Activated naive CD4-positive, alpha-beta T cell treated with anti-CD3 and anti-CD28 coated beads for 36 hours (primary cell): ENCODE measurements around the gene MMP13. TPM values are rescaled to one million over a fixed set of nuclear protein-coding genes. Genes with fewer than 3 reads are reported as not detected.

Source experiments
- CTCF ChIA-PET: fragments of 350-600 bp; sonication (Branson Sonifier 250); formaldehyde crosslinking; loops from one replicate; lab custom pipeline; 2021; ENCODE audit warnings: antibody characterized with exemption; lab: Charles Lee
- DNase-seq: peaks from one replicate; pipeline ENCODE4 v3.0.0-alpha.2; 2020
- H3K27ac Mint-ChIP-seq: one replicate; pipeline ENCODE4 v1.8.0; 2021; ENCODE audit warnings: mild to moderate bottlenecking, mixed read lengths
- H3K27me3 Mint-ChIP-seq: one replicate; pipeline ENCODE4 v1.8.0; 2021; ENCODE audit warnings: low read depth, mixed read lengths
- H3K36me3 Mint-ChIP-seq: one replicate; pipeline ENCODE4 v1.8.0; 2021; ENCODE audit warnings: low read depth, mixed read lengths
- H3K4me1 Mint-ChIP-seq: one replicate; pipeline ENCODE4 v1.8.0; 2021; ENCODE audit warnings: low read depth, mixed read lengths
- H3K4me3 Mint-ChIP-seq: one replicate; pipeline ENCODE4 v1.8.0; 2021; ENCODE audit warnings: mild to moderate bottlenecking, moderate library complexity, mixed read lengths
- H3K9me3 Mint-ChIP-seq: one replicate; pipeline ENCODE4 v1.8.0; 2021; ENCODE audit warnings: mixed read lengths
- intact Hi-C: fragments of 100-400 bp; cut with micrococcal nuclease; formaldehyde crosslinking; loops from one replicate; pipeline ENCODE4 v1.15.1; 2023
- total RNA-seq, 2 experiments: library from RNA; stranded (reverse); gene quantifications; one replicate each; pipeline ENCODE4 v1.2.3, GENCODE V29; 2021

Gene MMP13
- total RNA-seq, 2 experiments from 2014 or later, result not detected

DNA sequence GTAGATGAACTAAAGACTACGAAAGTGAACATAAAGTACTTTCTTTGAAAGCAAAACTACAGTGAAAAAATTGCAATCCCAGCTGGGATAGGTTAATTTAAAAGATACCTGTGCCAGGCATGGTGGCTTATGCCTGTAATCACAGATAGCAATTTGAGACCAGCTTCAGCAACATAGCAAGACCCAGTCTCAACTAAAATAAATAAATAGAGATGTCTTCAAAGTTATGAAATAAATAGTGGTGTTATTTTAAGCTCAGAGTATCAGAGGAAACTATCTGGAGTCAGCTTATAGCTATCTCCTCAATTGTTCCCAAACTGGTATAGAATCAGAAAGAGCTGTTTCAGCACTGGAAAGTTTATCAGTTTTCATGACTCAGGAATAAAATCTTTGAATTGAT is 17.3 kb upstream of the MMP13 start:
- intact Hi-C loops, result no loop called here
- no peaks in the 10 kb centered on the region for H3K9me3 Mint-ChIP-seq
- CTCF ChIA-PET, result no interaction called here
- H3K36me3 Mint-ChIP-seq, result no peaks in the 10 kb centered on the region
- no peak overlapping the region for H3K4me3 Mint-ChIP-seq
- DNase-seq, result no peak
- H3K4me1 Mint-ChIP-seq, result no peaks in the 10 kb centered on the region
- no peak overlapping the region for H3K27ac Mint-ChIP-seq
- peaks cover 31% of the 10 kb centered on the region for H3K27me3 Mint-ChIP-seq

DNA sequence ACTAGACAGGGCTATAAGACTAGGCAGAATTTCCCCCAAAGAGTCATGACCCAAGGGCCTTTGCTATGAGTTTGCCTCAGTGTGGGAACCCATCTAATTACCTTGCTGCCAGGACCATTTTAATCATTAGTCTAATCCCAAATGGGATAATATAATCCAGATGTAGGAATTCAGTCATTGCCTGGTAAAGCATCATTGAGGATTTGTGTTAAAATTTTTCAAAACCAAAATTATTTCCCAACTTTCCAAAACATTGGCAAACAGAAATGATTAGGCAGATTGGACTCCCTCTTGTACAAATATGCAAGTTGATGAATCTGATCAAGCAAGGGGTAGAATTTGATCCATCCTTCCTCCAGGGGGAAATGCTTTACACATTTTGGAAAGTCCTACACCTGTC is 16.2 kb upstream of the MMP13 start:
- intact Hi-C loops, result no loop called here
- no peak for DNase-seq
- CTCF ChIA-PET, result no interaction called here
- Mint-ChIP-seq H3K4me1 (no peaks in the 10 kb centered on the region), H3K9me3 (no peaks in the 10 kb centered on the region), H3K27me3 (peaks cover 31% of the 10 kb centered on the region), H3K36me3 (no peaks in the 10 kb centered on the region), H3K27ac (no peak overlapping the region), H3K4me3 (no peak overlapping the region)

DNA sequence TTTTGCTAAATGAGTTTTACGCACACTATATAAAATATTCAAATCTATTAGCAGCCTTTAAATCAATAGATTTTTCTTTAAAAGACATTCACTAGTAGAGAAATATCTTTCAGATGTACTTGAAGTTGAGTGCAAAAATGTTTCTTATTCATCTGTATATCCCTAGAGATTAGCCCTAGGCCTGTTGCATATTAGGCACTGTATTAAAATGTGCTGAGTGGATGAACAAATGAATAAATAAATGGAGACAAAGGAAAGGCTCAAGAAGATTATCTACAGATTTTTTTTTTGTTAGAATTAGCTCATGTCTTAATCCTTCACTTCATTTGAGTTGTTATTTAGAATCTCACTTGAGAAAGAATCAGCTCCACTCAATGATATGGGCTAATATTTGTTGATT is 12.0 kb upstream of the MMP13 start:
- intact Hi-C loops, result no loop called here
- no peaks in the 10 kb centered on the region for H3K4me1 Mint-ChIP-seq
- peaks cover 29% of the 10 kb centered on the region for H3K27me3 Mint-ChIP-seq
- no peaks in the 10 kb centered on the region for H3K36me3 Mint-ChIP-seq
- H3K9me3 Mint-ChIP-seq, result no peaks in the 10 kb centered on the region
- no peak overlapping the region for H3K4me3 Mint-ChIP-seq
- H3K27ac Mint-ChIP-seq, result no peak overlapping the region
- CTCF ChIA-PET, result interaction anchor here (0.6 kb wide), 1 partner anchor 26 kb away, joined by 3 read pairs; no protein-coding TSS in a partner anchor
- no peak for DNase-seq

DNA sequence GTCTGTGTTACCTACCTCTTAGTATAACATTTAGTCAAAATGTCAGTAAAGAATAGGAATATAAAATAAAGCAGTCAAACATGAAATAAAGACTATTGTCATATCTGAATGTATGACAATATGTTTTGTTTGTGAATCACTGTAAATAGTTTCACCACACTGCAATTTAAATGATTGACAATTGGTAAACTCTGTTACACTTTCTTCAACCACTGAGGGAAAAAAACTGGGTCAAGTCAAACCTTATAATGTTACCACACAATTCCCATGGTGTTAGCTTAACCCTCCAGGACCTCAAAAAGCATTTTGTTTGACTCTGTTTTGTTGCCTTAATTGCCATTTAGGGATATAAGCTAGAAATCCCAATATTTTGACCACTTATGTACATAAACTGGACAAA is 10.5 kb upstream of the MMP13 start:
- H3K4me3 Mint-ChIP-seq, result no peak overlapping the region
- no peaks in the 10 kb centered on the region for H3K9me3 Mint-ChIP-seq
- H3K4me1 Mint-ChIP-seq, result no peaks in the 10 kb centered on the region
- H3K27me3 Mint-ChIP-seq, result peaks cover 16% of the 10 kb centered on the region
- intact Hi-C loops, result no loop called here
- CTCF ChIA-PET, result interaction anchor here (0.7 to 1.9 kb wide), 2 partner anchors 25 to 309 kb away, joined by 3 to 6 read pairs; no protein-coding TSS in a partner anchor
- no peaks in the 10 kb centered on the region for H3K36me3 Mint-ChIP-seq
- no peak for DNase-seq
- no peak overlapping the region for H3K27ac Mint-ChIP-seq

DNA sequence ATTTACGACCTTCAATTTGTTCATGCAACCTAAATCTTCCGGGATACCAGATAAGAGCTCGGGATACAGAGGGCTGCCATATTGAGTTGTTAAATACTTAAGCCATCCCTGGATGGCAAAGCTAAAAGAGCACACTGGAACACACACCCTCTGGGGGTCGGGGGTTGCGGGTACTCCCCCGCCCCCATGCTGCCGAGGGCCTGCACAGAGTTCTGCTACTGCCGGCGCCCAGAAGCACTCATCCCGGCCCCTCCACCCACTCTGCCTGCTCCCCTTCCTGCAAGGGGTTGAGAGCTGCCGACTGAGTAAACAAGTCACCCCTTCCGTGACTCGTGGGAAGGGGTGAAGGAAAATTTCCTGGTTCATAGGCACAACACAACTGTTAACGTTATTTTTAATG is 9.3 kb upstream of the MMP13 start:
- Mint-ChIP-seq H3K9me3 (no peaks in the 10 kb centered on the region), H3K27me3 (peaks cover 6% of the 10 kb centered on the region), H3K27ac (no peak overlapping the region), H3K4me3 (no peak overlapping the region), H3K4me1 (no peaks in the 10 kb centered on the region), H3K36me3 (no peaks in the 10 kb centered on the region)
- CTCF ChIA-PET, result interaction anchor here (0.6 to 1.9 kb wide), 2 partner anchors 24 to 1286 kb away, joined by 4 to 6 read pairs; no protein-coding TSS in a partner anchor
- DNase-seq, result no peak
- intact Hi-C loops, result no loop called here

DNA sequence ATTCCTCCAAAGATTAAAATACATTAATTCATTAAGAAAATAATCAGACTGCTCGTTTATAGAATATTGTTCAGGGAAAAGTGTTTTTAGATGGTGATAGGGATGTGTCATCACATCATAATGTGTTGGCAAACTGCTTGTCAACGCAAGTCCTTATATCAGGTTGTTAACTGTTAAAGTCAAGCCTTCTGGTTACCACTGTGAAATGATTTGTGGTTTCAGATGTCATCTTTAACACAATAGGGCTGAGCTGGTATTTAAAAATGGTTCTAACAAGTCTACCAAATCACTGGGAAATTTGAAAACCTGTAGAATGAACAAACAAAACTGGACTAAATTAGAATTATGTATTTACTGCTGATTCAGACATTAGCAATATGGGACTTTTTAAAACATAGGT is 2.4 kb upstream of the MMP13 start:
- no peaks in the 10 kb centered on the region for H3K36me3 Mint-ChIP-seq
- H3K9me3 Mint-ChIP-seq, result no peaks in the 10 kb centered on the region
- peaks cover 5% of the 10 kb centered on the region for H3K27me3 Mint-ChIP-seq
- CTCF ChIA-PET, result no interaction called here
- H3K4me3 Mint-ChIP-seq, result no peak overlapping the region
- no peaks in the 10 kb centered on the region for H3K4me1 Mint-ChIP-seq
- DNase-seq, result no peak
- intact Hi-C loops, result no loop called here
- no peak overlapping the region for H3K27ac Mint-ChIP-seq

DNA sequence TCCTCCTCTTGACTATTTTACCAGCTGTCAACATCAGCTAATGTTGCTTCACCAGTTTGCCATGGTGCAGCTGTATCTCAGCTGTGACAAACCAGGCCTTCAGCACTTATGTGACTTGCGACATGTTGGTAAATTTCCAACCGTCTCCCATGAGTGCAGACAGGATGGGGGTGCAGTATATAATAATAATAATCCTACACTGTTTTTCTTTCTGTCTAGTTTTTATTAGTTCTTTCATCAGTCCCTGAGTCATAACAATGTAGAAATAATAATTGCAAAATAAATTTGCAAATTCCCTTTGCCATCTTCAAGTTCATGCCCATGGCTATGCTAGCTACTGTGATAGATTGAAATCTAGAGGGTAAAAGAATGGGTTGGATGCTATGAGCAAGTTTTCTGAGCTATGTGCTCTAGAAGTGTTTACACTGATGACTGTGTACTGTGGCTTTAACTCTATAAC is 4.9 kb downstream of the MMP13 start:
- no peaks in the 10 kb centered on the region for H3K9me3 Mint-ChIP-seq
- H3K27me3 Mint-ChIP-seq, result peaks cover 5% of the 10 kb centered on the region
- no peak for DNase-seq
- H3K4me3 Mint-ChIP-seq, result no peak overlapping the region
- no peaks in the 10 kb centered on the region for H3K4me1 Mint-ChIP-seq
- no peak overlapping the region for H3K27ac Mint-ChIP-seq
- no peaks in the 10 kb centered on the region for H3K36me3 Mint-ChIP-seq
- CTCF ChIA-PET, result no interaction called here
- intact Hi-C loops, result no loop called here

DNA sequence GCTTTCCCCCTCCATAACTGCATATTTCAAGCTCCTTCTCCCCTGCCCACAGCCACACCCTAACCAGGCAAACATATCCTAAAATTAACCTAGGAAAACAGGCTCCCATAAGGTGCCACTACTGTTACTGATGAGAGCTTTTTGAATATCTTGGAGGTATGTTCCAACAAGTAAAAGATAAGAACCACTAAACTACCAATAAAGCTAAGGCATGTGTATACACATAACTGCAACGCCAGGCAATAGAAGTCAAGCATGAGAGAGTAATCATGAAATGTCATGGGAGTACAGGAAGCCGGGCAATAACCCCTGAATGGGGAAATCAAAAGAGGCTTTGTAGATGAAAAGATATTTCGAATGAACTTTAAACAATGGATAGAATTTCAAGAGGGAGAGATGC is 9.3 kb downstream of the MMP13 start:
- DNase-seq, result no peak
- Mint-ChIP-seq H3K27me3 (peaks cover 3% of the 10 kb centered on the region), H3K36me3 (no peaks in the 10 kb centered on the region), H3K4me1 (peaks cover under 1% of the 10 kb centered on the region), H3K27ac (no peak overlapping the region), H3K9me3 (no peaks in the 10 kb centered on the region), H3K4me3 (no peak overlapping the region)
- intact Hi-C loops, result loop anchor here (10.0 kb wide), 2 partner anchors 151 to 671 kb away; partner anchors contain the start of gene MMP1
- CTCF ChIA-PET, result interaction anchor here (0.6 kb wide), 1 partner anchor 10 kb away, joined by 4 read pairs; no protein-coding TSS in a partner anchor

DNA sequence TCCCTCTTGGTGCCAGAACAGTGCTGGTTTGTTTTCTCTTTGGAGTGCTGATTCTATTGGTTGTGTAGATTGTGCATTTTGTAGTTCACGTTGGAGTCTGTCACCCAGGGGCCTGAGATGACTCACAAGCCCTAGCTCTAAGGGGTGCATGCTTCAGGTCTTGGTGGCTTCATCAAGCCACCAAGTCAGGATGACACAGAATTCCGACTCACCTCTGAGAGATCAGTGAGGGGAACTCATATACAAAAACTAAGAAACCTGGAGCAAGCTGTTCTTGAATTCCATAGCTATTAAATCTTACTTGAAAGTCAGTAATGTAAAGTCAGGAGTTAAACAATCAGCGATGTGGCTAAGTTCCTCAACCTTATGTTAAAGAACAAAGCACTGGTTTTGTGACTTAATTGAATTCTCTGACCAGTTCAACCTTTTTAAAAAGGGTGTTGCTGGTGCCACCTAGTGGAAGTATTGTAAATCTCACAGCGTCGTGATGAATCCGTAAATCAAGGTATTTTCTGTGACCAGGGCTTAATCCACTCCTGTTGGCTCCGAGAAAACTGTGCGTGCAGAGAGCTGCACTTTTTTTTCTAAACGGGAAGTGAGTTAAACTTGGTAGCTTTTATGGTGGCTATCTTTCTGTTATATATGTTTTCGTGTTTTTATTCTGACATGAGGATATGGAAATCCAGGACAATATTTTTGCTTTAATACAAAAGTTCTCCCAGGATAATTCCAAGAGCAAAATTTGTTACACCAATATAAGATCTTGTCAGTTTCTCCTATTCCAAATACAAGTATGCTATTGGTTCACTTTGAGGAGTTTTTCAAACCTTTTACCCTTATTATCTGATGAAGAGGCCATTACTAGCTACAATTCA is 14.6 kb downstream of the MMP13 start:
- peaks cover 3% of the 10 kb centered on the region for H3K4me1 Mint-ChIP-seq
- no peaks in the 10 kb centered on the region for H3K9me3 Mint-ChIP-seq
- intact Hi-C loops, result loop anchor here (1.0 to 10.0 kb wide), 11 partner anchors 27 to 666 kb away; partner anchors contain the start of genes DYNC2H1 and MMP1
- H3K36me3 Mint-ChIP-seq, result no peaks in the 10 kb centered on the region
- peaks cover 11% of the 10 kb centered on the region for H3K27me3 Mint-ChIP-seq
- peak; percentile 68 for DNase-seq
- CTCF ChIA-PET, result interaction anchor here (0.6 to 3.5 kb wide), 29 partner anchors 10 to 340 kb away, joined by 3 to 16 read pairs (median 4); no protein-coding TSS in a partner anchor
- no peak overlapping the region for H3K27ac Mint-ChIP-seq
- no peak overlapping the region for H3K4me3 Mint-ChIP-seq

DNA sequence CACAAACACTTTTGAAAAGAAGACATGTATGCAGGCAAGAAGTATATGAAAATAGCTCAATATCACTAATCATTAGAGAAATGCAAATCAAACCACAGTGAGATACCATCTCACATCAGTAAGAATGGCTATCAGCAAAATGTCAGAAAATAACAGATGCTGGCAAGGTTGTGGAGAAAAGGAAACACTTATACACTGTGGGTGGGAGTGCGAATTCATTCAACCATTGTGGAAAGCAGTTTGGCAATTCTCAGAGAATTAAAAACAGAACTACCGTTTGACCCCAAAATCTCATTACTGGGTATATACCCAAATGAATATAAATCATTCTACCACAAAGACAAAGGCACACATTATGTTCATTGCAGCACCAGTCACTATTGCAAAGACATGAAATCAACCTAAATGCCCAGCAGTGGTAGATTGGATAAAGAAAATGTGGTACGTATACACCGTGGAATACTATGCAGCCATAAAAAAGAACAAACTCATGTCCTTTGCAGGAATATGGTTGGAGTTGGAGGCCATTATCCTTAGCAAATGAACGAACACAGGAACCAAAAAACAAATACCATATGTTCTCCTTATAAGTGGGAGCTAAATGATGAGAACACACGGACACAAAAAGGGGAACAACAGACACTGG is 18.5 kb downstream of the MMP13 start:
- Mint-ChIP-seq H3K9me3 (no peaks in the 10 kb centered on the region), H3K27ac (no peak overlapping the region), H3K36me3 (no peaks in the 10 kb centered on the region), H3K27me3 (peaks cover 12% of the 10 kb centered on the region), H3K4me1 (peaks cover 3% of the 10 kb centered on the region), H3K4me3 (no peak overlapping the region)
- no peak for DNase-seq
- intact Hi-C loops, result no loop called here
- CTCF ChIA-PET, result interaction anchor here (0.6 to 1.2 kb wide), 2 partner anchors 22 to 391 kb away, joined by 3 to 6 read pairs; no protein-coding TSS in a partner anchor

DNA sequence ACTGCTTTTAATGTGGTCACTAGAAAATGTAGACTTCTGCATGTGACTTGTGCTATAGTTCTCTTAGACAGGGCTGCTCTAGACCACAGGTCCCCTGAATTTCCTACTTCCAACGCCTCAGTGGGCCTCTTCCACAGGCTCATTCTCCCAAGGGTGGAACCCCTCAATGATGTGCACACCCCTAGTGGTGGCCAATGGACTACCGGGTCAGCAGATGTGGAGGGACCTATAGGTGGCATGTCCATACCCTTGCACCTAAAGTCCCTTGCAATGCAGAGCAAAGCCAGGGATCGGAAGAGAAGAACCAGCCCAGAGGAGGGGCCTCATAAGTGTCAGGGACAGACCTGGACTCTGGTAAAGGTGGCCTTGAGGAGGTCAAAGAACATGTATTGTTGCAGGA is 20.0 kb downstream of the MMP13 start:
- no peaks in the 10 kb centered on the region for H3K4me1 Mint-ChIP-seq
- intact Hi-C loops, result no loop called here
- H3K9me3 Mint-ChIP-seq, result no peaks in the 10 kb centered on the region
- no peak for DNase-seq
- no peak overlapping the region for H3K4me3 Mint-ChIP-seq
- CTCF ChIA-PET, result interaction anchor here (0.5 to 1.2 kb wide), 3 partner anchors 11 to 244 kb away, joined by 3 to 6 read pairs (median 4); no protein-coding TSS in a partner anchor
- no peaks in the 10 kb centered on the region for H3K36me3 Mint-ChIP-seq
- no peak overlapping the region for H3K27ac Mint-ChIP-seq
- H3K27me3 Mint-ChIP-seq, result peaks cover 5% of the 10 kb centered on the region

DNA sequence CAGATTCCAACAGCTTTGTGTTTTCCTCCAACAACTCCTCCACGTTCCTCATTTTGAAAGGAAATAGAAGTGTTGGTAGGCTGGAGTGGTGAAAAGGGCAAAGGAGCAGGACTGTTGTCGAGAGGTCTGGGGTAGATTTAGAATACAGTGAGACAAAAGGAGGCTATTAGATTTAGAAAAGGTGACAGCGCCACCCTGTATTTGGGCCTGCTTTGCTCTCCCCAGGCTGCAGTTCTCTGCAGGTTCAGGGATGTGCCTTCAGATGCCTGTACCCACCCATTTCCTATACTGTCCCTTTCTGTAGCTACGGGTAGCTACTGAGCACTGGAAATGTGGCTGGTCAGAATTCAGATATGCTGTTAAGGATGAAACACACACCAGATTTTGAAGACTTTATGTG is 20.8 kb downstream of the MMP13 start:
- CTCF ChIA-PET, result interaction anchor here (0.5 kb wide), 1 partner anchor 243 kb away, joined by 3 read pairs; no protein-coding TSS in a partner anchor
- Mint-ChIP-seq H3K27ac (no peak overlapping the region), H3K9me3 (no peaks in the 10 kb centered on the region), H3K4me1 (no peaks in the 10 kb centered on the region), H3K4me3 (no peak overlapping the region), H3K27me3 (peaks cover 4% of the 10 kb centered on the region), H3K36me3 (no peaks in the 10 kb centered on the region)
- intact Hi-C loops, result no loop called here
- DNase-seq, result no peak
